GM18507 (cell line): ENCODE measurements around the gene BEST3.

Experiments
- DNase-seq: peaks from one replicate; pipeline ENCODE4 v3.0.0; 2011; ENCODE audit warnings: low read depth; ENCODE audit not compliant: insufficient read length; ENCODE audit errors: extremely low spot score
- FAIRE-seq: peaks from 2 replicates; lab custom pipeline; 2011; peaks lifted over from hg19 to GRCh38; lab: Jason Lieb, UNC

Gene BEST3

GRCh38 chr12:69698769-69699540 is at the start of gene BEST3:
Gene BEST3 (minus strand): TSS chr12:69699303. CDS start chr12:69697798, 1,505 bp downstream.
- DNase-seq (no peak), FAIRE-seq (no peak)

GRCh38 chr12:69744109-69744508 is 45.0 kb upstream of the BEST3 start:
- FAIRE-seq (no peak), DNase-seq (no peak)

GRCh38 chr12:69739287-69740191 is 40.4 kb upstream of the BEST3 start:
- DNase-seq (peak; percentile 25), FAIRE-seq (peak; percentile 78)

GRCh38 chr12:69738351-69739286 is 39.5 kb upstream of the BEST3 start, which contains the start of gene RAB3IP:
Gene RAB3IP (plus strand): TSS chr12:69738860. CDS start chr12:69755409, 16,549 bp downstream.
- FAIRE-seq (peak; percentile 93), DNase-seq (peak; percentile 97)

GRCh38 chr12:69733638-69734037 is 34.5 kb upstream of the BEST3 start:
- FAIRE-seq (no peak), DNase-seq (no peak)

- no peak for FAIRE-seq
- DNase-seq = no peak
Measured at GRCh38 chr12:69732088-69732487, 33.0 kb upstream of the BEST3 start.

GRCh38 chr12:69726922-69727321 is 27.8 kb upstream of the BEST3 start:
- no peak for DNase-seq
- no peak for FAIRE-seq

- FAIRE-seq (no peak), DNase-seq (no peak)
Measured at GRCh38 chr12:69720750-69721149, 21.6 kb upstream of the BEST3 start.

GRCh38 chr12:69719336-69720316 is 20.5 kb upstream of the BEST3 start:
- no peak for FAIRE-seq
- no peak for DNase-seq

GRCh38 chr12:69714542-69714941 is 15.4 kb upstream of the BEST3 start:
- FAIRE-seq = no peak
- DNase-seq = no peak

- DNase-seq = no peak
- FAIRE-seq = no peak
Measured at GRCh38 chr12:69712826-69713225, 13.7 kb upstream of the BEST3 start.

GRCh38 chr12:69708649-69709048 is 9.5 kb upstream of the BEST3 start:
- no peak for FAIRE-seq
- no peak for DNase-seq

- no peak for FAIRE-seq
- no peak for DNase-seq
Measured at GRCh38 chr12:69704357-69704756, 5.3 kb upstream of the BEST3 start.

- no peak for DNase-seq
- FAIRE-seq = no peak
Measured at GRCh38 chr12:69703146-69703642, 4.1 kb upstream of the BEST3 start.

GRCh38 chr12:69701826-69702225 is 2.7 kb upstream of the BEST3 start:
- FAIRE-seq = no peak

GRCh38 chr12:69698054-69698453 is 1.0 kb downstream of the BEST3 start:
- no peak for DNase-seq
- no peak for FAIRE-seq

More at GRCh38 chr12:69701826-69702225, 2.7 kb upstream of the BEST3 start:
- DNase-seq = no peak

- DNase-seq (no peak), FAIRE-seq (no peak)
Measured at GRCh38 chr12:69694123-69694522, 5.0 kb downstream of the BEST3 start.

GRCh38 chr12:69689638-69690037 is 9.5 kb downstream of the BEST3 start:
- DNase-seq (no peak), FAIRE-seq (no peak)
